GM10266 (cell line): ENCODE measurements around the gene PFDN5.

ENCODE experiments used
- DNase-seq: peaks from one replicate; pipeline ENCODE4 v3.0.0; 2012; ENCODE audit errors: extremely low spot score
- CTCF ChIP-seq: IDR thresholded peaks from 2 replicates; pipeline ENCODE4 v1.5.1; 2012; ENCODE audit warnings: mild to moderate bottlenecking, low read depth; ENCODE audit not compliant: control insufficient read depth, insufficient read depth; ENCODE audit errors: missing control alignments

The PFDN5 gene

DNA sequence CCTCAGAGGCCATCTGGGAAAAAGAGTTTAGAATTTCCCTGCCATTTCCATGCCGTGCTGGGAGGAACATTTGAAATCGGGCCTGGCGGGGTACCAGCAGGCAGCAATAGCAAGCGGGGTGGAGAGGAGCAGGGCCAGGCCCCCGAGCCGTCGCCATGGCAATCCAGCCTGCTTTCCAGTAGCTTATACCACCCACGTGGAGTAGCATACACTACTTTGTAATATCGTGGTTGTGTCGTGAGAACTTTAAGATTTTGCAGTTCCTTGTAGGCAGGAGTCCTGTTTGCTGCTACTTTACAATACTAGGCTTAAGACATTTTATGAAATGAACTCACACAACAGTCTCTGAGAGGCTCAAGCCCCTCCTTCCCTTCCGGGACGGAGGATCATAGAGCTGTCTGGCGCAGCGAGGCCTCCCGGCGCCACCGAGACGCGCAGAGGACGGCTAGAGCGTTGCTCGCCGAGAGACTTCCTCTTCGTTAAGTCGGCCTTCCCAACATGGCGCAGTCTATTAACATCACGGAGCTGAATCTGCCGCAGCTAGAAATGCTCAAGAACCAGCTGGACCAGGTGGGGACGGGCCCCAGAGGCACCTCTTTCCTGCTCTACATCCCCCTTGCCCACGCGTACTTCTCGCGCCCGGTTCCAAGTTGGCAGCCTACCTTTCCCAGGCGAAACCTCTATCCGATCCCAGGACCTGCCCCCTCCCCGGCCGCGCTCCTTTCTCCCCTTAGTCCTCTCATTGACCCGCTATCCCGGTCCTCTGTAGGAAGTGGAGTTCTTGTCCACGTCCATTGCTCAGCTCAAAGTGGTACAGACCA is at the start of gene PFDN5:
TSS of gene PFDN5 (plus strand) at position 473 of the 821 bp plus-strand sequence. CDS start at position 499, 26 bp downstream.
- peak; percentile 86 for DNase-seq
- no peak for TF ChIP-seq CTCF

GRCh38 chr12:53251477-53252348 is 43.6 kb upstream of the PFDN5 start:
- TF ChIP-seq CTCF: peak; percentile 72

GRCh38 chr12:53252349-53252916 is 42.9 kb upstream of the PFDN5 start:
- TF ChIP-seq CTCF: no peak
- DNase-seq: no peak

More at GRCh38 chr12:53251477-53252348, 43.6 kb upstream of the PFDN5 start:
- DNase-seq: peak; percentile 91

DNA sequence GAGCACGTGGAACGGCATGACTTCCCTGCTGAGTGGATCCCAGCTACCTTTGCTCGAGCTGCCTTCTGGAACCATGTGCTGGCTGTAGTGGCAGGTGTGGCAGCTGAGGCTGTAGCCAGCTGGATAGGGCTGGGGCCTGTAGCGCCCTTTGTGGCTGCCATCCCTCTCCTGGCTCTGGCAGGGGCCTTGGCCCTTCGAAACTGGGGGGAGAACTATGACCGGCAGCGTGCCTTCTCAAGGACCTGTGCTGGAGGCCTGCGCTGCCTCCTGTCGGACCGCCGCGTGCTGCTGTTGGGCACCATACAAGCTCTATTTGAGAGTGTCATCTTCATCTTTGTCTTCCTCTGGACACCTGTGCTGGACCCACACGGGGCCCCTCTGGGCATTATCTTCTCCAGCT is 42.0 kb upstream of the PFDN5 start:
- no peak for TF ChIP-seq CTCF
- no peak for DNase-seq

- TF ChIP-seq CTCF: no peak
- DNase-seq: no peak
These were observed 40.4 kb upstream of the PFDN5 start for GRCh38 chr12:53254816-53255545.

DNA sequence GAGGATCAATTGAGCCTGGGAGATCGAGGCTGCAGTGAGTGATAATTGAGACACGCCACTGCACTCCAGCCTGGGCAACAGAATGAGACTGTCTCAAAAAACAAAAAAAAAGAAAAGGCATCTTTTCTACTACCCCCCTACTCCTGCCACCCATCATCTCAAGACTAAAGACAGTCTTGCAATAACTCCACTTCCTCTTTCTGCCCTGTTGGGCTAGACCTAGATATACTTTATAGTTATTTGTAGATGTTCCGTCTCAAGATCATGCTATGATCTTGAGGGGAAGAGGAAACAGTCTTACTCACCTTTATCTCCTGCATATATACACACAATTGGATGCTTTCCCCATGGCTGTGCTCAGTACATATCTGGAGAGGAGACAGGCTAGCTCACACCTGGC is 39.3 kb upstream of the PFDN5 start:
- no peak for TF ChIP-seq CTCF
- peak; percentile 52 for DNase-seq
